Activated effector memory CD4-positive, alpha-beta T cell treated with anti-CD3 and anti-CD28 coated beads, Interleukin-2, amount 50 U/mL, for 16 hours (primary cell): ENCODE measurements around the gene SOD3.

Experiments used
- DNase-seq: peaks from one replicate; pipeline ENCODE4 v3.0.0-alpha.2; 2020

Gene SOD3, protein sequence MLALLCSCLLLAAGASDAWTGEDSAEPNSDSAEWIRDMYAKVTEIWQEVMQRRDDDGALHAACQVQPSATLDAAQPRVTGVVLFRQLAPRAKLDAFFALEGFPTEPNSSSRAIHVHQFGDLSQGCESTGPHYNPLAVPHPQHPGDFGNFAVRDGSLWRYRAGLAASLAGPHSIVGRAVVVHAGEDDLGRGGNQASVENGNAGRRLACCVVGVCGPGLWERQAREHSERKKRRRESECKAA

DNA sequence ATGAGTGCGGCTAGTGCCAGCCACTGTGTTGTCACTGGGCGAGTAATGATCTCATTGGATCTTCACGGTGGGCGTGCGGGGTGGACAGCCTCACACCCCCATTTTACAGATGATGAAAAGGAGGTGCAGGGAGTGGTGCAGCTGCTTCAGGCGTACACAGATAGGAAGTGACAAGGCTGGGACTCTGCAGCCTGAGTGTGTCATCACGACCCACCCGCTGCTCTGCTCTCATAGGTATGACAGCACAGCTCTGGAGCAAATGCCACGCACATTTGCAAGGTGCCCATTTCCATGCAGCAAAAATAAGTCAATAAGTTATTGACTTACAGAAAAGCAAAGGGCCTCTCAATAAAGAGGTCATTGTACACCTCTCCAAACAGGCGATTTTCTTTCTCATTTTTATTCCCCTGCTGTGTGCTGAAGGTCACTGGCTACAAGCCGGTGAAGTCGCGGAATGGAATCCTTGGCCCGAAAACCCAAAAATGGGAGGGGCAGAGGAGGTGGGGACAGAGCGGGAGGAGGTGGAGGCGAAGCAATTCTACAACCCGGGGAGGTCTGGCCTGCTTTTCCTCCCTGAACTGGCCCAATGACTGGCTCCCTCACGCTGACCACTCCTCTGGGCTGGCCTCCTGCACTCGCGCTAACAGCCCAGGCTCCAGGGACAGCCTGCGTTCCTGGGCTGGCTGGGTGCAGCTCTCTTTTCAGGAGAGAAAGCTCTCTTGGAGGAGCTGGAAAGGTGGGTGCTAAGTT is at the start of gene SOD3:
Gene SOD3, plus strand, starts transcription at position 658 of the 750 bp plus-strand sequence. CDS start 3,949 bp downstream, outside the sequence.
- DNase-seq = no peak

DNA sequence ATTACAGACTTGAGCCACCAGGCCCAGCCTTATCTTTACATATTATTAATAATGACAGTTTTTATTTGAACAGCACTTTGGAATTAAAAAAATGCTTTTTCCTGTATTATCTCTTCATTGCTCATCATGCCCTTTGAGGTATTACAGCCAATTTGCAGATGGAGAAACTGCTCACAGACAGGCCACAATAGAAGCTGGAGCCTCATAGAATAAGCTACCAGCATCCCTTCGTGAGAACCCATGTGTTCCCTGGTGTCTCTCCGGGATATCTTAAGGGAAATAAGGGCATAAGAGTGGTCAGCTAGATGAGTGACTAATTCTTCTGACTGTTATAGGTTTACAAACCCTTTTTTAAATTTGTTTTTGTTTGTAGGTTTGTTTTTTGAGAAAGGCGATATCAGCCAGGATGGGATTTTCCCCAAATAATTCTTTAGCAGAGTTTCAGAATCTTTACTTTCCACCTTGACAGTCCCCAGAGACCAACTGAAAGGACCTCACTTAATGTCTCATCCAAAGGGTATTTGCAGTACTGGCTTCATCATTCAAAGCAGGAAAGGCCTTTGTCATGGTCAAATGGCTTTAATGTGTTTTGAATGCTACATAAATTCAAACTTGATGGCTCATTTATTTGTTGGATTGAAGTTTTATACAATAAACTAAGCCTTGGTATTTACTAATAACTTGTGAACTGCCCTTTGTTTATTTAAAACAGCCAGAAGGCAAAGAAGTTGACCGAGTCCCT is 48.0 kb upstream of the SOD3 start:
- no peak for DNase-seq

DNA sequence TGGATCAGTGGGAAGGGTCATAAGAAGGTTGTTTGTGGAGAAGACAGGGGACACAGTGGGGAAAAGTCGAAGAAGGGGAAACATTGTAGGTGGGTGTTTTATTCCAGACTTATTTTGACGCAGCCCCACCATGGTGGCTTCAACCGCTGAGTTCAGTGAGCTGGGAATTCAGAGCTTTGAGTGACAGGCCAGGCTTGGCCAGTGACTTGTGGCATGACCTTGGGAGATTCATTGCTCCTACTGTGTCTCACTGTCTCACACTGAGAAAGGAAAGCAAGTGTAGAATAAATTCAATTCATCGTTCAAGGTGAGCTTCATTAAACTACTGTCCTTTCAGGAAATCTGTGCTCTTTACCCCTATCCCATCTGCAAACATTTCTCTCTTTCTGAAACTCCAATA is 47.4 kb upstream of the SOD3 start:
- DNase-seq = no peak

DNA sequence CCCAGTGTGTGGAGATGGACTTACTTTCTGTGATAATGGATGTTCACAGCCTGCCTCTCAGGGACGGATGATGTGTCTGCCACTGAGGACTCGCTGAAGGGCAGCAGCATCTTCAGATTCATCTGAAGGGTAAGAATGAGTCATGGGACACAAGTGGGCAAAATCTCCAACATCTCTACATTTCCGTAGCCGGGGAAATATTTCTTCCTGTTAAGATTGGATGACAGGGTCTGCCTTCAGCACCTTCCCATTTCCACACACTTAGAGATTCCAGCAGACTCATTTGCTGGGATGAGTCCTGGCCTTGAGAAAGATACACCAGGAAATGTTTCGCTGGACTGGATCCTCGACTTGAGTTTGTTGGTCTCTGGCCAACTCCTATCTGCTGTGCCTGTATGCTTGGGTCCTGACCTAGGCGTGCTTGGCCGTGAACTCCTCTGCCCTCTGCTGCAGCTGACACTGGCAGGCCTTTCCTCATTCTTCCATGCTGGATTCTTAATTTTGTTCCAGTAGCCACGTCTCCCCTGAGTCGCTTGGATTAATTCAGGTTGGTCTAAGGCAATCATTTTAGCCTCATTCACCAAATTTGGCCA is 46.5 kb upstream of the SOD3 start:
- DNase-seq = no peak

DNA sequence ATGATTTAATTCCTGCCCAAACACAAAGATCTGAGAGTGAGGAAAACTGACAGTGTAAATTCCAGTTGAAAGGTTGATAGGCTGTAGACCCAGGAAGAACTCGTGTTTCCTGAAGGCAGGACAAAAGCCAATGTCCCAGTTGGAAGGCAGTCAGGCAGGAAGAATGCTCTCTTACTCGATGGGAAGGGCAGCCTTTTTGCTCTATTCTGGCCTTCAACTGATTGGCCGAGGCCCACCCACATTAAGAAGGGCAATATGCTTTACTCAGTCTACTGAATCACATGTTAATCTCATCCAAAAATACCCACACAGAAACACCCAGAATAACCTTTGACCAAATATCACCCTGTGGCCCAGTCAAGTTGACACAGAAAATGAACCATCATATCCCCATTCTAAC is 45.3 kb upstream of the SOD3 start:
- no peak for DNase-seq

DNA sequence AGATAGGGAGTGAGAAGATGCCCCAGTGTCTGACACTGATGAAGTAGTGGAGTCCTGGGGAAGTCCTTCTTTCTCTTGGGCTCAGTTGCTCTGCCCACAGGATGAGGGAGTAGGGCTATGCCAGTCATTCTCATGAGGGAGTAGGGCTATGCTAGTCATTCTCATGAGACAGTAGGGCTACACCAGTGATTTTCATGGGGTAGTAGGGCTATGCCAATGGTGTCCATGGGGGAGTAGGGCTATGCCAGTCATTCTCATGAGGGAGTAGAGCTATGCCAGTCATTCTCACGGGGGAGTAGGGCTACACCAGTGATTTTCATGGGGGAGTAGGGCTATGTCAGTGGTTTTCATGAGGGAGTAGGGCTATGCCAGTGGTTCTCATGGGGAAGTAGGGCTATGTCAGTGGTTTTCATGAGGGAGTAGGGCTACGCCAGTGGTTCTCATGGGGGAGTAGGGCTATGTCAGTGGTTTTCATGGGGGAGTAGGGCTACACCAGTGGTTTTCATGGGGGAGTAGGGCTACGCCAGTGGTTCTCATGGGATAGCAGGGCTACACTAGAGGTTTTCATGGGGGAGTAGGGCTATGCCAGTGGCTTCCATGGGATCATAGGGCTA is 43.3 kb upstream of the SOD3 start:
- DNase-seq = no peak

DNA sequence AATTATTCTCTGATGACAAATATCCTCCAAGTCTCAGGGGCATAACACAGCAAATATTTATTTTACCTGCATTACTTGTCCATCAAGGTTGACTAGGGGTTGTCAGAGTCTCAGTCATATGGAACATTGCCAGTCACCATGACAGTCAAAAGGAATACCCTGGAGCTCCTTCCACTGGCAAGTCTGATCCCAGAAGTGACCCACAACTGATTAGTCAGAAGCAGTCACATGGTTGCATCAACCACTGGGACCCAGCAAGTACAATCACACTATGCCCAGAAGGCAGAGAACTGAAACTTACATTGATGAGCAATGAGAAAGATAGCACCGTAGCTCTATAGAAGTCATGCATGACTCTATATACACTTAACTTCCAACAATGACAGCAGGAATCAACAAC is 41.9 kb upstream of the SOD3 start:
- no peak for DNase-seq

DNA sequence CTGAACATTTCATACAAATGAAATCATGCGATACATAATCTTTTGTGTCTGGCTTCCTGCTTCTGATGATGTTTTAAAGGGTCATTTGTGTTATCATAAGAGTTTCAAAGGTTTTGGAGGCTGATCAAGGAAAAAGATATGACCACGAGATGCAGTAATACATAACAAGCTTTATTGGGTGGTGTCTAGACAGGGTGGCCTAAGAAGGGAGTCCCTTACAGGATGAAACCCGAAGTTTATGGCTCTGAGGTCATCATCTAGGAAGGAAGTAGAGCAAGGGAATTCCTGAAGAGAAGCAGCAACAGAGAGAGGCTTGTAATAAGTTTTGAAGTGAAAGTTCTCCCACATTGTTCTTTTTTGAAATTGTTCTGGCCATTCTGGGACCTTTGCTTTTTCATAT is 40.8 kb upstream of the SOD3 start:
- no peak for DNase-seq

DNA sequence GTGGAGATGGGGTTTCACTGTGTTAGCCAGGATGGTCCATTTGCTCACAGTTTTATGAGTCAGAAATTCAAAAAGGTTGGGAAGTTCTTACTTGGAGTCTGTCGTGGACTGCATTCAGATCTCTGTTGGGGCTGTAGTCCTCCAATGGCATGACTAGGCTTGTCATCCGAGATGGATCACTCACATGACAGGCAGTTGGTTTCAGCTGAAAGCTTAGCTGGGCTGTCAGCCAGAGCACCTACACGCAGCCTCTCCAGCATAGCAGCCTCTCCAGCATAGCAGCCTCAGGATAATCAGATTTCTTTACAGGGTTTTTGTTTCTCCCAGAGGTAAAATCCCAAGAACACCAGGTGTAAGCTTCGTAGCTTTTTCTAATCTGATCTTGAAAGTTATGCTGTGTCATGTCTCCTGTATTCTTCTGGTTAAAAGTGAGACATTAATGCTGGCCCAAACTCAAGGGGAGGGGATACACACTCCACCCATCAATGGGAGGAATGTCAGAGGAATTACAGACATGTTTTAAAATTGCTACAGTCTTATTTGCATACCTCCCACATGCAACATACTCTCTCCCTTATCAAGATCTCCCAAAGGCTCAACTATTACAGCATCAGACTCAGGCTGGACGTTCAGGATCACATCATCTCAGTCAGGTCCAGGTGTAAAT is 31.6 kb upstream of the SOD3 start:
- DNase-seq = no peak

DNA sequence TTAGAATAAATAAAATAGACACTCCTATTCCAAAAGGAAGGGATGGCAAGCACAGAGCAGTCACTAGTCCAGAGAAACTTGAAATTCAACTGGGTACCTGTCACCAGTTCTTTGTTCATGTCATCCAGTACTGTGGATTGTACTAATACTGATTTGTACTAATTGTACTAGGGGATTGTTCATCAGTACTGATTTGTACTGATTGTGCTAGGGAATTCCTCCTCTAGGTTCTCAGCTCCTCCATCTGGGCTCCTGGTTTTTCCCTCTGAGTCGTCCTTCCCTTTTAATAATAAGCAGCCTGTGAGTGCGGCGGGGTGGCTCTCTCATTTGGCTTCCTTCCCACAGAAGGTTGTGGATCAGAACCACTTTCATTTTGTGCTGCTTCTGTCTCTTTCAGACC is 31.0 kb upstream of the SOD3 start:
- no peak for DNase-seq

DNA sequence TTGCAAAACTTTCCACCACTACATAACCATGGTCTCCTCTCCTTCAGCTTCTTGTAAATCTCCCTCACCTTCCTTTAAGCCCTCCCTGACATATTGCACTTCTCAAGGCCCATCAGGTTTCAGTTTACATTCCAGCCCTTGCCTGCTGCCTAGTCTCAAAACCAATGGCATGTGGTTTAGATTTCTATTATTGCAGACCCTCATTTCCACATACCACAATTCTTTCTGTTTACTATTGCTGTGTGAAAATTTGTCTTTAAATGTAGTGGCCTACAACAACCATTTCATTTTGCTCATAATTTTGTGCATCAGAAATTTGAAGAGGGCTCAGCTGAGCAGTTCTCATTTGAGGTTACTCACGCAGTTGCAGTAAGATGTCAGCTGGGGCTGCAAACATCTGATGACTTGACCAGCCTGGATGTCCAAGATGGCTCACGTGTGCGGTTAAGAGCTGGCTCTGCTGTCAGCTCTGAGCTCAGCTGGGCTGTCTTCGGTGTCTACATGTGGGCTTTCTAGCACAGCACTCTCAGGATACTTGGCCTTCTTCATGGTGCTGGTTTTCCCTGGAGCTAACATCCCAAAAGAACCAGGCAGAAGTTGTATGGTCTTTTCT is 29.9 kb upstream of the SOD3 start:
- no peak for DNase-seq

DNA sequence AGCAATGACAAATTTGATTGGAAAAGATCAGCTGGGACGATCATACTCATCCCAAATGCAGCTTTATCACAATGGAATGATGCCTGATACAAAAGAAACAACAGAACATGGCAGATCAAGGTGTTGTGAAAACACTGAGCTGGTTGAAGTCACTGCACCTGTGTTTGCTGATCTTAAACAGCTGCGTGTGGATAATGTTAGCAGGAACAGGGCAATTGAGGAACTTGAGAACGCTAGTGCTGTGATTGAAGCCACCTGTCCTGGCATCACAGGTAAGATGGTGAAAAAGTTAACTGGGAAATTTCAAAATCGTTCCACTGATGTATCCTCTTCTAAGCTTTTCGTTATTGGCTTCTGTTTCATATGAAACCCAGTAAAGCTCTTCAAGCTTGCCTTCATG is 27.4 kb upstream of the SOD3 start:
- DNase-seq = no peak

DNA sequence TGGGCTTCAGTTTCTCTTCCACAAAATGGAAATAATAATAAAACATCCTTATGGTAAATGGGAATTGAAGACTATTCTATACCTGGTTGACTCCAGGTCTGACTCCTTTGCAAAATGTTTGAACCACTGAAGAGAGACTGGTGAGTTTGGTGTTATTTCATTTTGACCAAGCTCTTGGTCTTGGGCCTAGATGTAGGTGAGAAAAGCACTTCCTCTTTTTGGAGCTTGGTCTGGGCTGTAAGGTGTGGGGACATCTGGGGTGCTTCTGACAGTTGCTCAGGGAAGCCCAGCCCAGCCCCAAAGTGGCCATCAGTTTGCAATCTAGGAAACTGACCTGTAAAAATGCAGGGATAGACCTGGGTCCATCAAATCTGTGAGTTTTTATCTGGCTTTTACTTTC is 26.8 kb upstream of the SOD3 start:
- no peak for DNase-seq

DNA sequence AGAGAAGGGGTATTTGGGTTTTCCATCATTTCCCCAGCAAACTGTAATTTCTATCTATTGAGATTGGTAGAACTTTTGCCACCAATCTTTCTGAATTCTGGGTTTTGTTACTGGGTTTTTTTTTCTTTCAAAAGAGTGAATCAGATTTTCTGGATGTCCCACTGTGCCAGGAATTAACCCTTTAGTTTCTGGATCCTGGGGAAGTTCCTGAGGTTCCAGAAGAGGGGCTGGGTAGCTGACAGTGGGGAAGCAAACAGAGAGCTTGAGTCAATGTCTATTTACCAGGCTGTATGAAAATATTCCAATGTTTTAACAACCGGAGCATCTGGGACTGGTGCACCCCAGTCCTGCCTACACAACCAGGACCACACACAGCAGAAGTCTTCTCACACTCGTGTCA is 25.8 kb upstream of the SOD3 start:
- no peak for DNase-seq

DNA sequence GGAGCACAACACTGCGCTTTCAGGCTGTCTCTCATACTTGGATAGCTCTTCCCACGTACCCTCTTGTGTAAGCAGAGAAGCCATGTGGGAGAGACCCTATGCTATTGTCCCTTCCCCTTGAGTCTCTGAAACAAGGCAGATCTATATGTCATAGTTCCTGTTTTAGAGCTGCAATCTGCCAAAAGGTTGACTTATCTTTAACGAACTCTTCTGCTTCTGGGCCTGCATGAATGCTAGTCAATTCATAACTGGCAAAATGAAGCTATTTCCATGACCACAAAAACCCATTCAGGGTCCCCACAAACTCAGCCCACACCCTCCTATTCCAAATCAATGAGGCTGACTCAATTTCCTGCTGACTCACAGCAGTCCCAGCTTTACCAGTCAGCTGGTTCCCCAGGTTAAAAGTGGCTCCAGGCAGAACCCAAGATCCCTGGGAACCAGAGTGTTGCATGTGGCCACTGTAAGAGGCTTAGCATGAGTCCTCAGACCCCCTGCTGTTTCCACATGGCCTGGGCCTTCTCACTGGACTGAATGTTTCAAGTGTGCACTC is 25.3 kb upstream of the SOD3 start:
- DNase-seq = no peak

DNA sequence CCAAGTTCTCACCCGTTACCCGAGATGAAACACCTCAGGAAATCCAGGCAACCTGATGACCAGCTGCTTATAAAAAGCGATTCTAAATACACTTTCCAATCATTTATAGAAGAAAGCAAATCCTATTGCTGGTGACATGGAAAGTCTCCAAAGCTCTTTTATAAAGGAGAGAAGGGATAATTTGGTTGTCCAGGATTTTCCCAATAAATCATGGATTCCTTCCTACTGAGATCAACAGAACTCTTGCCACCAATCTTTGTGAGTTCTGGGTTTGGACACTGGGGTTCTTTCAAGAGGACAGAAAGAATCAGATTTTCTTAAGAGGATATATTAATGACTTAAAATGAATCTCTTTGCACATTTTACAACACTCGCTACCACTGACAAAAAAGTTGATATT is 24.7 kb upstream of the SOD3 start:
- no peak for DNase-seq

DNA sequence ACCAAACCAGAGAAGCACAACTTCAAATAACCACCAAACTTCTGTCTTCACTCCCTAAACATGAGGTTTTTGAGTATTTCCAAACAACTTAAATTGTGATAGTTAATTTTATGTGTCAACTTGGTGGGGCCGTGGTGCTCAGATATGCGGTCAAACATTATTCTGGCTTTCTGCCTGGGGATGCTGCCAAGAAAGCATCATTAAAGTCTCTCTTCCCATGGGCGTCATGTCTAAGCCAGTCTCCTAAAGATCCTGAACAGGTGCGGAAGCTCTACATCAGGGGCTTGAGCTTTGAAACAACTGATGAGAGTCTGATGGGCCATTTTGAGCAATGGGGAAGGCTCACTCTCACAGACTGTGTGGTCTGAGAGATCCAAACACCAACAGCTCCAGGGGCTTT is 24.1 kb upstream of the SOD3 start:
- no peak for DNase-seq

DNA sequence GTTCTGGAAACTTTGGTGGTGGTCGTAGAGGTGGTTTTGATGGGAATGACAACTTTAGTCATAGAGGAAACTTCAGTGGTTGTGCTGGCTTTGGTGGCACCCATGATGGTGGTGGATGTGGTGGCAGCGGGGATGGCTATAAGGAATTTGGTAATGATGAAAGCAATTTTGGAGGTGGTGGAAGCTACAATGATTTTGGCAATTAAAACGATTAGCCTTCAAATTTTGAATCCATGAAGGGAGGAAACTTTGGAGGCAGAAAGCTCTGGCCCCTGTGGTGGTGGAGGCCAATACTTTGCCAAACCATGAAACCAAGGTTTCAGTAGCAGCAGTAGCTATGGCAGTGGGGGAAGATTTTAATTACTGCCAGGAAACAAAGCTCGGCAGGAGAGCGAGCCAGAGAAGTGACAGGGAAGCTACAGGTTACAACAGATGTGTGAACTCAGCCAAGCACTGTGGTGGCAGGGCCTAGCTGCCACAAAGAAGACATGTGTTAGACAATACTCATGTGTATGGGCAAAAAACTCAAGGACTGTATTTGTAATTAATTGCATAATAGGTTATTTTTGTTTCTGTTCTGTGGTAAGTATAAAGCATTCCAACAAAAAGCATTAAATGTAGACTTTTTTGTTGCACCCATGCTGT is 23.2 kb upstream of the SOD3 start:
- no peak for DNase-seq

DNA sequence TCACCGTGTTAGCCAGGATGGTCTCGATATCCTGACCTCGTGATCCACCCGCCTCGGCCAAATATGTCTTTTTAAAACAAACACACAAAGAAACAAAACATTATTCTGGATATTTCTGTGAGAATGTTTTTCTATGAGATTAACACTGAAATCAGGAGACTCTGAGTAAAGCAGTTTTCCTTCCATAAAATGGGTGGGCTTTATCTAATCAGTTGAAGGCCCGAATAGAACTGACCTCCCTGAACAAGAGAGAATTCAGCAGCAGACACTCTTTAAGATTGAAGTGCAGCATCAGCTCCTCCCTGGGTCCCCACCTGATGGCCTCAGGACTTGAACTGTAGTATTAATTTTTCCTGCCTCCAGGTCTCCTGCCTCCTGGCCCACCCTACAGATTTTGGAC is 22.4 kb upstream of the SOD3 start:
- DNase-seq = no peak

DNA sequence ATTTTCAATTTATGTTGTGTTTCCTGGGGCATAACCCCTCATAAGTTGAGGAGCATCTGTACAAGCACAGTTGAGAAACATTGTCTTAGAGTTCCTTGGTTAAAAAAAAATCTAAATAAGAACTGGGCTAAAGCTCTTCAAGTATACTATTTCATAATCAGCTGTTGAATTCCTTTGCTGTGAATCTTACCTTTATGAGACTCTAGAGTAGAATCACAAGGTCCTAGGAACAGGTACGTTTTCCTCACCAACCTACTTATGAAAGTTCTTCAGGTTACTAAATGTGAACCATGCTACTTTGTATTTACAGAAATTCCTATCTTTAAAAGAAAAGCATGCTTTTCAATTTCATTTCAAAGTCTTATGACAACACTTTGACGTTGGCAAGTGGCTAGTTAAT is 20.9 kb upstream of the SOD3 start:
- DNase-seq = no peak

DNA sequence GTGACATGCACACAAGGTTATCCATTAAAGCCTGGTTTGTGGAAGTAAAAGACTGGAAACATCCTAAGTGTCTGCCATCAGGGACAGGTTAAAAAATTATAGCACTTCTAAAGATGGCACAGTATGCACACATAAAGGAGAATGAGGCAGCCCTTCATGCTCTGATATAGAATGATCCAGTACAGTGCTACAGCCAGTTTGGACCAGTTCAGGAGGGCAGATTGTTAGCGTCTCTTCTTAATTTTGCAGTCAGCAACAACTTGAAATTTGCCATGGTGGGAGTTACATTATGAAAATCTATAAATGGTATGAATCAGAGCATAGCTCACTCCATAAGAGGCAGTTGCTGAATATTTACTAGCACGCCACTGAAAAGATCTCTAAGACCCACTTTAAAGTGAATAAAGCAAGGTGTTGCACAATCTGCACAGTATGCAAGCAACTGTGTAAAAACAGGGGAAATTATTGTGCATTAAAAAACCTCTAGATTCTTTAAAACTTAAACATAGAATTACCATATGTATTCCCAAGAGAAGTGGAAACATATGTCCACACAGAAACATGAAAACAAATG is 20.3 kb upstream of the SOD3 start:
- DNase-seq = no peak
